HG02885 (cell line): Measurements from ENCODE around the gene EPB41L4B.
"Not testable (repeated sequence)": the region's sequence is repeated elsewhere in the genome, so short reads cannot be mapped to it uniquely, and the experiment has no call there.

Experiments
- ATAC-seq: cut with Tn5 transposase; IDR thresholded peaks from one replicate; pipeline ENCODE4 v1.9.1; 2021; ENCODE audit warnings: mild to moderate bottlenecking; ENCODE audit not compliant: unreplicated experiment, poor library complexity

The EPB41L4B gene

GRCh38 chr9:109134167-109134578 is 186.7 kb downstream of the EPB41L4B start:
- no peak for ATAC-seq

- ATAC-seq, result no peak
These were observed 187.3 kb downstream of the EPB41L4B start for GRCh38 chr9:109133533-109133932.

- ATAC-seq, result no peak
These were observed 188.3 kb downstream of the EPB41L4B start for GRCh38 chr9:109132567-109133021.

GRCh38 chr9:109129470-109130197 is 191.2 kb downstream of the EPB41L4B start:
- no peak for ATAC-seq

GRCh38 chr9:109126671-109127070 is 194.2 kb downstream of the EPB41L4B start:
- not testable (repeated sequence) for ATAC-seq

- no peak for ATAC-seq
These were observed 196.7 kb downstream of the EPB41L4B start for GRCh38 chr9:109124121-109124520.

GRCh38 chr9:109122726-109123621 is 197.9 kb downstream of the EPB41L4B start:
- peak; percentile 38 for ATAC-seq
